ENCODE data around the gene TBP.

- no peak for TF ChIP-seq CTCF (IDR thresholded peaks at IDR 0.05)
- no peak for TF ChIP-seq POLR2A (IDR thresholded peaks at IDR 0.05)
These were observed 51.5 kb downstream of the TBP start for GRCh38 chr6:170605574-170606259.

Data from adrenal gland (tissue), 5 donors.